HCT116 (cell line): ENCODE data around the gene LHFPL6.

ENCODE experiments used
- CBX3 ChIP-seq: IDR thresholded peaks from 2 replicates; pipeline ENCODE4 v1.6.1; 2012; ENCODE audit warnings: low read depth
- CTCF ChIP-seq, 3 experiments: fragments of 200-600 bp in 1 of 3; sonication (generic) in 1 of 3; IDR thresholded peaks in 2 of 3; conservative IDR thresholded peaks in 1 of 3; 2 replicates each; pipeline ENCODE4 v1.5.1; 2012 to 2017; ENCODE audit warnings: low read depth in 2 of 3, low read length in 2 of 3, antibody characterized with exemption in 1 of 3, borderline replicate concordance in 1 of 3, control low read depth in 1 of 3, mild to moderate bottlenecking in 1 of 3, mixed read lengths in 1 of 3, mixed run types in 1 of 3, moderate library complexity in 1 of 3; ENCODE audit not compliant: insufficient read depth in 1 of 3
- EGR1 ChIP-seq: IDR thresholded peaks from 2 replicates; pipeline ENCODE4 v1.6.1; 2012; ENCODE audit warnings: low read depth
- ELF1 ChIP-seq: IDR thresholded peaks from 2 replicates; pipeline ENCODE4 v1.6.1; 2012; ENCODE audit warnings: low read depth, borderline replicate concordance
- EZH2phosphoT487 ChIP-seq: fragments of 200-600 bp; IDR thresholded peaks from 2 replicates; pipeline ENCODE4 v1.6.1; 2018; ENCODE audit warnings: antibody characterized with exemption, borderline replicate concordance
- JUND ChIP-seq: IDR thresholded peaks from 2 replicates; pipeline ENCODE4 v1.6.1; 2012
- MAX ChIP-seq: IDR thresholded peaks from 2 replicates; pipeline ENCODE4 v1.6.1; 2012
- POLR2A ChIP-seq: IDR thresholded peaks from 2 replicates; pipeline ENCODE4 v1.7.0; 2011; ENCODE audit warnings: borderline replicate concordance; ENCODE audit not compliant: insufficient read depth, insufficient read length; ENCODE audit errors: extremely low read depth
- POLR2AphosphoS5 ChIP-seq: IDR thresholded peaks from 2 replicates; pipeline ENCODE4 v1.6.1; 2011; ENCODE audit warnings: mild to moderate bottlenecking, low read depth, low read length, moderate library complexity
- RAD21 ChIP-seq: IDR thresholded peaks from 2 replicates; pipeline ENCODE4 v1.6.1; 2012; ENCODE audit warnings: low read depth, mild to moderate bottlenecking
- ZNF274 ChIP-seq: fragments of 200-500 bp; sonication (Bioruptor generic); IDR thresholded peaks from 2 replicates; pipeline ENCODE4 v1.6.1; 2014; ENCODE audit warnings: mild to moderate bottlenecking, low read depth, low read length, inconsistent platforms

- TF ChIP-seq CTCF (IDR thresholded peaks at IDR 0.05 in 2 of 3, conservative IDR thresholded peaks at IDR 0.05 in 1 of 3; ENCODE audit: borderline replicate concordance in 1 of 3, insufficient read depth in 1 of 3, low read depth in 2 of 3, low read length in 2 of 3): no peak
- TF ChIP-seq POLR2A: no peak
- no peak for TF ChIP-seq MAX
- TF ChIP-seq POLR2AphosphoS5: no peak
- TF ChIP-seq JUND: no peak
- no peak for TF ChIP-seq ELF1
- TF ChIP-seq RAD21: no peak
- no peak for TF ChIP-seq CBX3
- TF ChIP-seq EGR1: no peak
- no peak for TF ChIP-seq EZH2phosphoT487
- no peak for TF ChIP-seq ZNF274
Measured at GRCh38 chr13:39585219-39585618, 17.8 kb downstream of the LHFPL6 start.
